Coronary artery (tissue), 2 donors: ENCODE results near the gene EPHA8.

Source experiments
- DNase-seq: peaks from one replicate; pipeline ENCODE4 v3.0.0-alpha.2; 2017; ENCODE audit warnings: low spot score
- H3K27ac ChIP-seq, 2 donors: fragments of 200-600 bp; sonication (generic); one replicate each; pipeline ENCODE4 v1.5.1; 2016 to 2019
- H3K4me3 ChIP-seq: fragments of 200-600 bp; sonication (generic); 2 replicates; pipeline ENCODE4 v1.5.1; 2016; ENCODE audit warnings: mild to moderate bottlenecking, moderate library complexity
- TF ChIP-seq, protein P1 (sequence below): fragments of 200-600 bp; sonication (generic); IDR thresholded peaks from one replicate; pipeline ENCODE4 v1.5.1; 2019; ENCODE audit warnings: antibody characterized with exemption

EPHA8 gene

GRCh38 chr1:22597996-22598395 is 34.7 kb downstream of the EPHA8 start:
- Histone ChIP-seq H3K27ac (no peak overlapping the region), H3K4me3 (no peak overlapping the region)
- TF ChIP-seq, protein P1, sequence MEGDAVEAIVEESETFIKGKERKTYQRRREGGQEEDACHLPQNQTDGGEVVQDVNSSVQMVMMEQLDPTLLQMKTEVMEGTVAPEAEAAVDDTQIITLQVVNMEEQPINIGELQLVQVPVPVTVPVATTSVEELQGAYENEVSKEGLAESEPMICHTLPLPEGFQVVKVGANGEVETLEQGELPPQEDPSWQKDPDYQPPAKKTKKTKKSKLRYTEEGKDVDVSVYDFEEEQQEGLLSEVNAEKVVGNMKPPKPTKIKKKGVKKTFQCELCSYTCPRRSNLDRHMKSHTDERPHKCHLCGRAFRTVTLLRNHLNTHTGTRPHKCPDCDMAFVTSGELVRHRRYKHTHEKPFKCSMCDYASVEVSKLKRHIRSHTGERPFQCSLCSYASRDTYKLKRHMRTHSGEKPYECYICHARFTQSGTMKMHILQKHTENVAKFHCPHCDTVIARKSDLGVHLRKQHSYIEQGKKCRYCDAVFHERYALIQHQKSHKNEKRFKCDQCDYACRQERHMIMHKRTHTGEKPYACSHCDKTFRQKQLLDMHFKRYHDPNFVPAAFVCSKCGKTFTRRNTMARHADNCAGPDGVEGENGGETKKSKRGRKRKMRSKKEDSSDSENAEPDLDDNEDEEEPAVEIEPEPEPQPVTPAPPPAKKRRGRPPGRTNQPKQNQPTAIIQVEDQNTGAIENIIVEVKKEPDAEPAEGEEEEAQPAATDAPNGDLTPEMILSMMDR, result no peak
- no peak for DNase-seq

DNA sequence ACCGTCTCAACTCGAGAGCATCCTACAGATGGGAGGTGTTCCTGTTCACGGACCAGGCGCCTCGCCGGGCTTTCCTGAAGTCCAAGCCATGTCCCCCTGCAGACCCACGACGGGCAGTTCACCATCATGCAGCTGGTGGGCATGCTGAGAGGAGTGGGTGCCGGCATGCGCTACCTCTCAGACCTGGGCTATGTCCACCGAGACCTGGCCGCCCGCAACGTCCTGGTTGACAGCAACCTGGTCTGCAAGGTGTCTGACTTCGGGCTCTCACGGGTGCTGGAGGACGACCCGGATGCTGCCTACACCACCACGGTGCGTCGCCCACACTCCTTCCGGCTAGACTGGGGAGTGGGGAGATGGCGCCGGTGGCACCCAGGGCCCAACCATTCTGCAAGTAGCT is 35.4 kb downstream of the EPHA8 start:
- TF ChIP-seq, protein P1, result no peak
- Histone ChIP-seq H3K4me3 (no peak overlapping the region), H3K27ac (no peak overlapping the region)
- no peak for DNase-seq

- no peak for DNase-seq
- TF ChIP-seq, protein P1, result no peak
- H3K4me3 ChIP-seq, result no peak overlapping the region
- no peak overlapping the region for H3K27ac ChIP-seq
Observed at GRCh38 chr1:22600071-22600816, 37.0 kb downstream of the EPHA8 start.

- no peak overlapping the region for H3K4me3 ChIP-seq
- TF ChIP-seq, protein P1, result no peak
- H3K27ac ChIP-seq, result no peak overlapping the region
- DNase-seq, result no peak
Observed at GRCh38 chr1:22600817-22601605, 37.7 kb downstream of the EPHA8 start.

DNA sequence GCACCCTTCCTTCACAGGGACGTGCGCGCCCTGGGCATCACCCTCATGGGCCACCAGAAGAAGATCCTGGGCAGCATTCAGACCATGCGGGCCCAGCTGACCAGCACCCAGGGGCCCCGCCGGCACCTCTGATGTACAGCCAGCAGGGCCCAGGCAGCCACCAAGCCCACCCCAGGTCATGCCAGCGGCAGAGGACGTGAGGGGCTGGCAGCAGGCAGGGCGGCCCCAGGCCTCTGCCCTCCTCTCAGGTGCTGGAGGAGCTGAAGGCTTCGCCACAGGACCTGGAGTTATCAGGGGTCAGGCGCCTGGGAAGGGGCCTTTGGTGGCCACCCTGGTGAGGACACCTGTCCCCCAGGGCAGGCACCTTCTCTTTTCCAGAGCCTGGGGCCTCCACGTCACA is 38.3 kb downstream of the EPHA8 start:
- no peak for DNase-seq
- no peak overlapping the region for H3K27ac ChIP-seq
- no peak overlapping the region for H3K4me3 ChIP-seq
- TF ChIP-seq, protein P1, result no peak

- no peak overlapping the region for H3K27ac ChIP-seq
- H3K4me3 ChIP-seq, result no peak overlapping the region
- TF ChIP-seq, protein P1, result no peak
- no peak for DNase-seq
Observed at GRCh38 chr1:22602060-22602740, 38.9 kb downstream of the EPHA8 start.
